HL-60/S4 treated with phorbol 12-myristate 13-acetate at 8.2 ng/mL for 4 days and 3 days (cell line): ENCODE results near the gene HES1.
"Not testable (repeated sequence)": the region's sequence is repeated elsewhere in the genome, so short reads cannot be mapped to it uniquely, and the experiment has no call there.

ENCODE experiments used
- in situ Hi-C: fragments of 300-500 bp; cut with MboI; formaldehyde crosslinking; loops from 2 replicates; pipeline ENCODE4 v1.15.0; 2022; ENCODE audit warnings: low sequenced_read_pairs

HES1 gene

DNA sequence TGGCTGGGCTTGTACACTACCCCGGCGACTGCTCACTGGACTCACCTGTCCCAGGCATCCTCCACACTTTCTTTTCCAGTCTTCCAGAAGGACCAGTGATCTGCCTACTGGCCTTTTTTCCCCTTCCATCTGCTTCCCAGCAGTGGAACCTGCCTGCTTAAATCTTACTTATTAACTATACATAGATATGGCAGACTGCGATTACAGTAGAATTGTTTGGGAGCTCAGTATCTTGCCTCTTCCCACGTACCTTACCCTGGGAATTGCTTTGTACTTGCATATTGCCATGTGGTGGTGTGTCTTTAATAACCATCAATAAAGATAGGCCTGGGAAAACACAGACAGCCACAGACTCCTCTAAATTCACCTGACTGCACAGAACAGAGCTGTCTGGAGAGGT lies 11.8 kb upstream of the HES1 start:
- in situ Hi-C loops: no loop called here

DNA sequence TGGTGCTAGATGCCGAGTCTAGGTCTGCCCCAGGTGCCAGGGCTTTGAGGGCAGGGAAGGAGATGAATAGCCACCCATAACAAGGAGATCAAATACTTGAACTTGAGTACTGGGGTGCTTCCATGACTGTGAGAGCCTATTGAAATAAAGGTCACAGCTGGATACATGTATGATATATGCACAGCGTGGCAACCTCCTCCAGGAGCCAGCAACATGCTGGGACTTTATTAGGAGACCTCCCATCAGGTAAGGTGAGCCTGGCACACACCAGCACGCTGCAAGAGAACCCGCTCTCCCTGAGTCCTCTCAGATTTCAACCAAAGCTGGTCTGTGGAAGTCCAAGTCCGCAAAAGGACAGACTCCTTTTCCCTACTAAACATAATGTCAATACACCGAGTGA lies 10.5 kb upstream of the HES1 start:
- in situ Hi-C loops: no loop called here

- in situ Hi-C loops: no loop called here
Measured at GRCh38 chr3:194126790-194127189, 9.2 kb upstream of the HES1 start.

- in situ Hi-C loops: no loop called here
Measured at GRCh38 chr3:194128202-194128918, 7.6 kb upstream of the HES1 start.

- in situ Hi-C loops: not testable (repeated sequence)
Measured at GRCh38 chr3:194128919-194129295, 7.0 kb upstream of the HES1 start.

GRCh38 chr3:194129581-194130133 lies 6.3 kb upstream of the HES1 start:
- in situ Hi-C loops: loop anchor here (10.0 kb wide), 1 partner anchor 345 kb away; no protein-coding TSS in a partner anchor

DNA sequence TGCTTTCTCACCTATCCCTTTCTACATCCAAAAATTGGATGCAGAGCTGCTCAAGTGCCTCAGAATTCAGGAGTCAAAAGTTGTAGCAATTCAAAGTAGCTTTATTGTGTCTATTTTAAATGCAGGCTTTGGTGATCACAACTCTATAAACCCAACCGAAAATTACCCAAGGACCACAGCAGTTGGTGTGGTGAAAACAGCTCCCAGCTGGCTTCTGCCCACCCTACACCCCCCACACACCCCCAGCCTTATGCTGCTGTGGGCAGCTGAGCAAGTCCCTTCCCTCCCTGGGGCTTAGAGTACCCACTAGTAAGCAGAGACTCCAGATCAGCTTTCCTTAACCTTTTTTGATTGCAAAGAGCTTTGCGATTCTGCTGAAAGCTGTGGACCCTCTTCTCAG lies 5.8 kb upstream of the HES1 start:
- in situ Hi-C loops: loop anchor here (10.0 kb wide), 1 partner anchor 345 kb away; no protein-coding TSS in a partner anchor

- in situ Hi-C loops: loop anchor here (10.0 kb wide), 1 partner anchor 346 kb away; no protein-coding TSS in a partner anchor
Measured at GRCh38 chr3:194130807-194131589, 5.0 kb upstream of the HES1 start.

- in situ Hi-C loops: loop anchor here (10.0 kb wide), 1 partner anchor 348 kb away; no protein-coding TSS in a partner anchor
Measured at GRCh38 chr3:194132465-194133286, 3.3 kb upstream of the HES1 start.

DNA sequence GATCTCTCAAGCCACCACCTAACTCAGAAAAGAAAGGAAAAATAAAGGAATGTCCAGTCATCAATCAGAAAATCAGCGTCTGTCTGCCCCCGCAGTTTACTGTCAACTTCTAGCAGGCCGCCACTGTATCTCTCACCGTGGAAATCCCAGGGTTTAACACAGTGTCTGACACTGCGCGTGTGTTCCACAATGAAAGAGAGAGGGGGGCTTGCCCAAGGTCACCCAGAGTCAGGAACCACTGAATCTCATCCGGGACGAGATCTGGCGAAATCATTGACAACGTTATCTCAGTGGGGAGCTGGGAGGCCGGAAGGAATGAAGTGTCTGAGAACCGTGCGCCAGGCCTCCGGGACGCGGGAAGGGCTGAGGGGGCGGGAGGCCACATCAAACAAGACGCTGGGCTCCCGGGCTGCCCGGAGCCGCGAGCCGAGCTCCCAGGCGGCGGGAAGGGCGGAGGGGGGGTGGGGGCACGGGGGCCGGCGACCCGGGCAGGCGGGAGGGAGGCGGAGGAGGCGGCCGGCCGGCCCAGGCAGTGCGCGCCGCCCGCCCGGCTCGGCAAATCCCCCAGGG lies 2.2 kb upstream of the HES1 start:
- in situ Hi-C loops: loop anchor here (10.0 kb wide), 1 partner anchor 349 kb away; no protein-coding TSS in a partner anchor

DNA sequence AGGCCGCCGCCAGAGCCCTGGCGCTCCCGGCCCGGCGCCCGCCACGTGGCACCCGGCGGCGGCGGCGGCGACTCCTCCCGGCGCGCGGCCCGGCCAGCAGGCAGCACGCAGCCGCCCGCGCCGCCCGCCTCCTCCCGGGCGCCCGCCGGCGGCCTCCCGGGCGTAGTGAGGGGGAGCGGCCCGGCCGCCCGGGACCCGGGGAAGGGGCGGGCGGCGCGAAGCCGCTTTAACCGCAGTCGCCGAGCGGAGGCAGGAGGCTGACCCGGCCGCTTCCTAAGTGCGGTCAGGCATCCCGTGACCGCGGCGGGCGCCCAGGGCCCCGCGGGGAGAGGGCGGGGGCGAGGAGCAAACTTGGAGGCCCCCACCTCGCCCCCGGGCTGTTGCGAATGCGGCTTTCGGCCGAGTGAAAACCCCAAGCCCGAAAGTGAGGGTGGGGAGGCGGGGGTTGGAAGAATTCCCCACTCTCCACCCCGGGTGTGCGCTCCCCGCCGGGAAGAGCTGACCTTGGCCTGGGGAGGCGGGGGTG lies 1.7 kb upstream of the HES1 start:
- in situ Hi-C loops: loop anchor here (10.0 kb wide), 1 partner anchor 349 kb away; no protein-coding TSS in a partner anchor

DNA sequence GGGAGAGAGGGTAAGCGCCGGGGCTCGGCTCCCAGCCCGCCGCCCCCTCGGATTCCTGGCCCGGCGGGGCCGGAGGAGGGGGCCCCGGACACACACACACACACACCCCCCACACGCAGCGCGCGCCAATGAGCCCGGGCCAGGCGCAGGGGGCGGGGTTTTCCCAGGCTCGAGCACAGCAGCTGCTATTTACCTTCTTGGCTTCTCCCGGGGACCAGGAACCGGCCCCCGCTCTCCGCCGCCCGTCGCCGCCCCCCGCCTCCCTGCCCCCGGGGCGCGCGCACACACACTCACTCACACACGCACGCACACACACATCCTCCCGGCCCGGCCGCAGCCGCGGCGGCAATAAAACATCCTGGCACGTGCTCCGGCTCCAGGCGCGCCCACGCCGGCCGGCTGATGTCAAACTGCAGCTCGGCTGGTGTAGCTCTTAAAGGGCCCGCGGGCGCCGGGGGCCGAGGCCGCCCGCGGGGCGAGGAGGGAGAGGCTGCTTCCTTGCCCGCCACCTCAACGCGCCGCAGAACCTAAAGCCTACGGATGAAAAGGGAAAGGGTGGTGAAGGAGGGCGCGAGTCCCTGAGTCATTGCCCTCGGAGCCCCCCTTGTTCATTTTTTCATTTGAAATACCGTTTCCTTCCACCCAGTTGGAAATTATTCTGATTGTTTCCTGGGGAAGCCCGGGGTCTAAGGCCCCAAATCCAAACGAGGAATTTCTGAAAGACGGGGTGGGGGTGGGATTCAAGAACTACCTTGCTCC lies 1.0 kb upstream of the HES1 start:
- in situ Hi-C loops: loop anchor here (10.0 kb wide), 1 partner anchor 350 kb away; no protein-coding TSS in a partner anchor

DNA sequence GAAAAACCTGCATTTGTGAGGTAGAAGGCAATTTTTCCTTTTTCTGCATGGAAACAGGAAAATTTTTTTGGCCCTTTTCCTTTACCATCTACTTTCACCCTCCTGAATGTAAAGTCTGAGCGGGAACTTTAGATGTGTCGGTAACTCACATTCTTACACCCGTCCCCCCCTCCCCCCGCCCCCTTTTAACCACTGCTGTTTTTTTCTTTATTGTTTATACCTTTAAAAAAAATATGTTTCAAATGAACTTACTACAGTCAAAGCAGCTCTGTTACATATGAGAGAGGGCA lies 487 bp upstream of the HES1 start:
- in situ Hi-C loops: loop anchor here (10.0 kb wide), 1 partner anchor 351 kb away; no protein-coding TSS in a partner anchor

DNA sequence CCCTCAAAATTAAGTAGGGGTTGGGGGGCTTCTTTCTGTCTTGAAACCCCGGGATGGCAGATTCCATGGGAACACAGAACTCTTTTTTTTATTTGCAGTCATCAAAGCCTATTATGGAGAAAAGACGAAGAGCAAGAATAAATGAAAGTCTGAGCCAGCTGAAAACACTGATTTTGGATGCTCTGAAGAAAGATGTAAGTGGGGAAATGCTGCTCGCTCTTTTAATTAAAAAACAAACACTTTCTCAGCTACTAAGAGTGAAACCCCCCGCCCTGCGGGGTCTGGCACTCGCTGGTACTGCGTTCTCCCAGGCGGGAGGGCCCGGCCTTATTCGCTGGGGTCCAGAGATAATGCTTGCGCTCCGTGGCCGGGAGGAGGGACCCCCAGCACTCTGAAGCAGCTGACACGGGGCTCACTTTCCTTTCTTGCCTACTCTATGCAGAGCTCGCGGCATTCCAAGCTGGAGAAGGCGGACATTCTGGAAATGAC lies 615 bp downstream of the HES1 start:
- in situ Hi-C loops: loop anchor here (10.0 kb wide), 1 partner anchor 352 kb away; no protein-coding TSS in a partner anchor

DNA sequence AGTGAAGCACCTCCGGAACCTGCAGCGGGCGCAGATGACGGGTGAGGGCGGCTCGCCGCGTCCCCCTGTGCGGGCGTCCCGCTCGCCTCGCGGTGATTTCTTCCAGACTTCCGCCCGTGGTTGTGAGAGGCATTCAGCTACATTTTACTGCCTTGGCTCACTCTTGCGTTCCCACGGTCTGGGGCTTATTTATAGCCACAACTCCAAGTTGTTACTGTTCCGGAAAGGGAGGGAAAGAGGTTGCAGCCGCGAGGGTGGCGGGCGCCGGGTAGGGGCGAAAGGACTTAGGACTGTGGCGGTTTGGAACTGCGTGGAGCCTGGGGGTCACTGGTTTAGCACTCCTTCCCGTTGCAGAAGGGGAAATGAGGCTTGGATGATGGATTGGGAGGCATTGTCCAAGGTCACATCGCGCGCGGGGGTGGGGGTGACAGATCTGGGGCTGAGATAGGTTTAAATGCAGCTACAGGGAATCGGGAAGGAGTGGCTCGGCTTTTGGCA lies 1.1 kb downstream of the HES1 start:
- in situ Hi-C loops: loop anchor here (10.0 kb wide), 1 partner anchor 352 kb away; no protein-coding TSS in a partner anchor

GRCh38 chr3:194137506-194138474 lies 1.8 kb downstream of the HES1 start:
- in situ Hi-C loops: loop anchor here (10.0 kb wide), 1 partner anchor 353 kb away; no protein-coding TSS in a partner anchor

- in situ Hi-C loops: loop anchor here (10.0 kb wide), 1 partner anchor 354 kb away; no protein-coding TSS in a partner anchor
Measured at GRCh38 chr3:194138732-194139070, 2.8 kb downstream of the HES1 start.
